CD14-positive monocyte (primary cell): Measurements from ENCODE around the gene KCNK1. TPM values are rescaled to one million over a fixed set of nuclear protein-coding genes. Genes with fewer than 3 reads are reported as not detected.

Experiments used
- DNase-seq, 3 donors: peaks; one replicate each; pipeline ENCODE4 v3.0.0-alpha.2; 2011 to 2022
- H2AFZ ChIP-seq: 2 replicates; pipeline ENCODE4 v1.6.0; 2012; ENCODE audit warnings: mild to moderate bottlenecking, low read depth, low read length, inconsistent platforms; ENCODE audit not compliant: insufficient read depth, poor library complexity, severe bottlenecking
- H3K27ac ChIP-seq, 2 donors: 1 replicate in 1 of 2; 2 replicates in 1 of 2; pipeline ENCODE4 v1.5.1; 2012 to 2013; ENCODE audit warnings: low read length in 2 of 2, control low read depth in 1 of 2, inconsistent platforms in 1 of 2, low read depth in 1 of 2, mild to moderate bottlenecking in 1 of 2
- H3K27me3 ChIP-seq, 2 donors: one replicate each; pipeline versions ENCODE4 v1.6.0 to v1.6.1; 2011 to 2013; ENCODE audit warnings: low read length in 2 of 2; ENCODE audit not compliant: control insufficient read depth in 2 of 2, insufficient read depth in 2 of 2
- H3K36me3 ChIP-seq, 2 donors: replicated peaks in 1 of 2; 1 replicate in 1 of 2; 2 replicates in 1 of 2; pipeline versions ENCODE4 v1.5.1 to v1.6.1; 2012 to 2013; ENCODE audit warnings: low read length in 2 of 2, control low read depth in 1 of 2, inconsistent platforms in 1 of 2, mild to moderate bottlenecking in 1 of 2; ENCODE audit not compliant: insufficient read depth in 2 of 2, control insufficient read depth in 1 of 2
- H3K4me1 ChIP-seq, 2 donors: 1 replicate in 1 of 2; 2 replicates in 1 of 2; pipeline versions ENCODE4 v1.5.1 to v1.6.1; 2012 to 2013; ENCODE audit warnings: low read length in 2 of 2, control low read depth in 1 of 2, inconsistent platforms in 1 of 2, mild to moderate bottlenecking in 1 of 2, moderate library complexity in 1 of 2; ENCODE audit not compliant: insufficient read depth in 2 of 2, control insufficient read depth in 1 of 2
- H3K4me2 ChIP-seq: replicated peaks from 2 replicates; pipeline ENCODE3; 2012; ENCODE audit warnings: low read length, moderate library complexity, mild to moderate bottlenecking; ENCODE audit not compliant: poor library complexity, severe bottlenecking; ENCODE audit errors: extremely low read depth
- H3K4me3 ChIP-seq, 3 experiments: fragments of 200-600 bp in 1 of 3; sonication (generic) in 1 of 3; replicated peaks in 1 of 3; 1 replicate in 2 of 3; 2 replicates in 1 of 3; pipeline ENCODE4 v1.5.1; 2011 to 2013; ENCODE audit warnings: low read length in 3 of 3, mild to moderate bottlenecking in 3 of 3, control low read depth in 2 of 3, low read depth in 2 of 3, inconsistent platforms in 1 of 3, moderate library complexity in 1 of 3
- H3K79me2 ChIP-seq: 2 replicates; pipeline ENCODE4 v1.6.0; 2012; ENCODE audit warnings: mild to moderate bottlenecking, control low read depth, inconsistent platforms, low read length, moderate library complexity; ENCODE audit not compliant: insufficient read depth
- H3K9ac ChIP-seq: 2 replicates; pipeline ENCODE4 v1.6.0; 2017; ENCODE audit warnings: low read length, mild to moderate bottlenecking; ENCODE audit not compliant: insufficient read depth, poor library complexity, severe bottlenecking
- H3K9me3 ChIP-seq, 2 donors: replicated peaks in 1 of 2; 1 replicate in 1 of 2; 2 replicates in 1 of 2; pipeline versions ENCODE4 v1.5.1 to v1.6.1; 2012 to 2013; ENCODE audit warnings: low read length in 2 of 2, control low read depth in 1 of 2; ENCODE audit not compliant: control insufficient read depth in 1 of 2, insufficient read depth in 1 of 2
- H4K20me1 ChIP-seq: 2 replicates; pipeline ENCODE4 v1.6.0; 2012; ENCODE audit warnings: mild to moderate bottlenecking, low read length, control low read depth, moderate library complexity; ENCODE audit not compliant: insufficient read depth
- H3K27ac Mint-ChIP-seq, 7 donors: one replicate each; pipeline ENCODE4 v1.8.0; 2020; ENCODE audit warnings: mild to moderate bottlenecking in 7 of 7, mixed read lengths in 7 of 7, moderate library complexity in 6 of 7, inconsistent platforms in 2 of 7
- H3K27me3 Mint-ChIP-seq, 3 donors: one replicate each; pipeline ENCODE4 v1.8.0; 2021 to 2022; ENCODE audit warnings: low read depth in 3 of 3, mild to moderate bottlenecking in 3 of 3, mixed read lengths in 3 of 3, moderate library complexity in 3 of 3, inconsistent platforms in 1 of 3
- H3K36me3 Mint-ChIP-seq, 2 donors: one replicate each; pipeline ENCODE4 v1.8.0; 2020; ENCODE audit warnings: mixed read lengths in 2 of 2, inconsistent platforms in 1 of 2, mild to moderate bottlenecking in 1 of 2
- H3K4me1 Mint-ChIP-seq: one replicate; pipeline ENCODE4 v1.8.0; 2020; ENCODE audit warnings: mild to moderate bottlenecking, mixed read lengths
- H3K4me3 Mint-ChIP-seq, 2 donors: one replicate each; pipeline ENCODE4 v1.8.0; 2020; ENCODE audit warnings: mild to moderate bottlenecking in 2 of 2, mixed read lengths in 2 of 2, moderate library complexity in 1 of 2
- H3K9me3 Mint-ChIP-seq, 7 donors: one replicate each; pipeline ENCODE4 v1.8.0; 2020 to 2022; ENCODE audit warnings: mixed read lengths in 7 of 7, mild to moderate bottlenecking in 6 of 7, moderate library complexity in 6 of 7, inconsistent platforms in 2 of 7
- CTCF ChIP-seq: fragments of 200-600 bp; IDR thresholded peaks from one replicate; pipeline ENCODE4 v1.8.0; 2022; ENCODE audit warnings: antibody characterized with exemption, mild to moderate bottlenecking
- WGBS: methylation state at CpG from one replicate; pipeline ENCODE4 v1.1.5; 2013; ENCODE audit warnings: missing lambda C conversion rate; ENCODE audit not compliant: insufficient coverage; 5-methylcytosine and 5-hydroxymethylcytosine counted together
- intact Hi-C, 2 donors: fragments of 100-400 bp; cut with micrococcal nuclease; formaldehyde crosslinking; loops; one replicate each; pipeline versions ENCODE4 v1.15.0 to v1.15.1; 2023
- polyA plus RNA-seq, 3 donors: library from polyadenylated mRNA; depleted of rRNA in 1 of 3; unstranded in 2 of 3; stranded (reverse) in 1 of 3; fragments of 300-500 nt in 2 of 3; fragments of >200 nt in 1 of 3; fragmentation: Illumina TruSeq in 2 of 3; gene quantifications; 1 replicate in 2 of 3; 2 replicates in 1 of 3; pipeline ENCODE4 v1.2.3, GENCODE V29; 2012 to 2021

Gene KCNK1
- polyA plus RNA-seq, 3 donors, result not detected

DNA sequence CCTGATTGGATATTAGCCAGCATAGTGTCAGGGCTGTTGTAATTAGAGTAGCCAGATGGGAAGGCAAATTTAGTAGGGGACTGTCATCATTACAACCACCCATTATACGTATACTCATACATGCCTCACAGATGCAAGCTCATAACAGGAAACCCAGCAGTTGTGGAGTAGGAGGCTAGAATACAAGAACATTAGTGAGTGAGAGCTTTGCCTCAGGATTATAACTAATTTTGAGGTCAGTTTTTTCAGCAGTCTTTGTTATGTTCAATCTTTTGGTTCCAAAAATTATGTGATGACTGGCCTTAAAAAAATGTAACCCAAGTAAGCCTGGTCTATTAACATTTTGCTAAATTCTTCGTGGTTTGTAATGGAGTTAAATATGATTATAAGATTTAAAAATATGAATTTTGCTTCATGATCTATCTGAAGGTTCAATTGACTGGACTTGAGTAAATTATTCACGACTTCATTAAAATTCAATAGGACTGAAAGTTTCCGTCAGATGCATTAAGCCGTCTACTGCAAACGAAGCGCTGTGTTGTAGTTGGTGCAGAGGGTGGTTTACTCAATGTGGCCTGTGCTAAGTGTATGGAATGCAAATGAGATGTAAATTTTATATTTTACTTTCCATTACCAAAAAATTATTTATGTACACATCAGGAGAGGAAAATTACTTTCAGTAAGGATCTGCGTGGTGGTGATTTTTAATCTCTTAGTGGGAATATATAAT is 48.8 kb downstream of the KCNK1 start:
- Histone ChIP-seq H4K20me1 (no peaks in the 10 kb centered on the region), H3K27me3 (no peaks in the 10 kb centered on the region), H3K9ac (no peak overlapping the region), H2AFZ (no peak overlapping the region), H3K36me3 (no peaks in the 10 kb centered on the region), H3K27ac (no peak overlapping the region), H3K79me2 (no peaks in the 10 kb centered on the region), H3K4me1 (no peaks in the 10 kb centered on the region), H3K9me3 (no peaks in the 10 kb centered on the region), H3K4me2 (no peak overlapping the region), H3K4me3 (no peak overlapping the region)
- Mint-ChIP-seq H3K27ac (no peak overlapping the region), H3K4me3 (no peak overlapping the region), H3K36me3 (no peaks in the 10 kb centered on the region), H3K4me1 (no peaks in the 10 kb centered on the region), H3K27me3 (peaks cover 0 to 2% (median 0%) of the 10 kb centered on the region in 3 donors), H3K9me3 (peaks cover 0 to 10% (median 3%) of the 10 kb centered on the region in 7 donors)
- no peak for TF ChIP-seq CTCF
- intact Hi-C loops, result no loop called here
- DNase-seq, result no peak
- 100% methylated on average over 2 of the region's 8 CpGs for WGBS

DNA sequence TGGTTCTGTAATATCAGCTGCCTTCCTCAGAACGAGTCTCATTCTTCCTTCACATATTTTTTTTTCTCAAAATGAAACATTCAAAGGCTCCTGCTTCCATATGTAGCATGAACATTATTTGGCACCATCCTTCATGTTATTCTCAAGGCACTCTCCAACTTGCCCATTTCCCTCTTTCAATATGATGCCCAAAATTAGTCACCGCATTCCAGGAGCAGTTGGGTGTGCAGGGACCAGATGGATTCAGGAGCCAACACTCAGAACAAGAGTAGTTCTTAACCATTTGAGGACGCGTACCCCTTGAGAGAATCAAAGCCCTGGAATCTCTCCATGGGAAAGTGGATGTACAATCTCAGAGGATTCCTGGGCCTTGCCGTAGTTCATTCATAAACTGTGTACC is 50.3 kb downstream of the KCNK1 start:
- DNase-seq, result no peak
- TF ChIP-seq CTCF, result no peak
- no peak overlapping the region for H3K4me3 ChIP-seq
- Mint-ChIP-seq H3K4me1 (no peaks in the 10 kb centered on the region), H3K27ac (no peak overlapping the region), H3K9me3 (peaks cover 0 to 10% (median 3%) of the 10 kb centered on the region in 7 donors), H3K36me3 (no peaks in the 10 kb centered on the region), H3K27me3 (peaks cover 0 to 2% (median 0%) of the 10 kb centered on the region in 3 donors), H3K4me3 (no peak overlapping the region)
- no peak overlapping the region for H3K27ac ChIP-seq
- intact Hi-C loops, result no loop called here
- H3K4me2 ChIP-seq, result no peak overlapping the region
- WGBS, result 100% methylated on average over 4 of the region's 5 CpGs
- no peaks in the 10 kb centered on the region for H3K79me2 ChIP-seq
- no peaks in the 10 kb centered on the region for H3K4me1 ChIP-seq
- no peak overlapping the region for H2AFZ ChIP-seq
- no peaks in the 10 kb centered on the region for H3K36me3 ChIP-seq
- H4K20me1 ChIP-seq, result no peaks in the 10 kb centered on the region
- H3K27me3 ChIP-seq, result no peaks in the 10 kb centered on the region
- H3K9me3 ChIP-seq, result no peaks in the 10 kb centered on the region
- H3K9ac ChIP-seq, result no peak overlapping the region
